CD4-positive, alpha-beta memory T cell (primary cell): ENCODE data around the gene SAMD4A. TPM values are rescaled to one million over a fixed set of nuclear protein-coding genes. Genes with fewer than 3 reads are reported as not detected.

ENCODE experiments used
- CTCF ChIA-PET: fragments of 350-600 bp; sonication (Branson Sonifier 250); formaldehyde crosslinking; loops from one replicate; lab custom pipeline; 2021; ENCODE audit warnings: inconsistent platforms; ENCODE audit not compliant: partially characterized antibody; lab: Charles Lee
- POLR2A ChIA-PET: fragments of 350-600 bp; sonication (Branson Sonifier 250); formaldehyde crosslinking; loops from one replicate; lab custom pipeline; 2021; ENCODE audit not compliant: partially characterized antibody; lab: Charles Lee
- DNase-seq, 5 donors: peaks; one replicate each; pipeline versions ENCODE4 v3.0.0 to v3.0.0-alpha.2; 2020 to 2022; ENCODE audit warnings: mixed read lengths in 1 of 5
- H3K27ac ChIP-seq: one replicate; pipeline ENCODE4 v1.7.0; 2013; ENCODE audit warnings: low read depth, low read length
- H3K27me3 ChIP-seq: 2 replicates; pipeline ENCODE4 v1.7.0; 2013; ENCODE audit warnings: mild to moderate bottlenecking, low read length, moderate library complexity; ENCODE audit not compliant: insufficient read depth
- H3K36me3 ChIP-seq: 2 replicates; pipeline ENCODE4 v1.7.0; 2013; ENCODE audit warnings: mild to moderate bottlenecking, low read length, moderate library complexity; ENCODE audit not compliant: insufficient read depth
- H3K4me1 ChIP-seq: 2 replicates; pipeline ENCODE4 v1.7.0; 2013; ENCODE audit warnings: mild to moderate bottlenecking, low read length, moderate library complexity; ENCODE audit not compliant: insufficient read depth
- H3K4me3 ChIP-seq, 2 donors: one replicate each; pipeline ENCODE4 v1.7.0; 2013; ENCODE audit warnings: low read length in 2 of 2, mild to moderate bottlenecking in 1 of 2
- H3K9me3 ChIP-seq, 2 donors: one replicate each; pipeline ENCODE4 v1.7.0; 2013; ENCODE audit warnings: low read length in 2 of 2, control low read depth in 1 of 2; ENCODE audit not compliant: control insufficient read depth in 1 of 2
- H3K27ac Mint-ChIP-seq, 7 donors: one replicate each; pipeline ENCODE4 v1.8.0; 2020 to 2021; ENCODE audit warnings: mixed read lengths in 7 of 7, mild to moderate bottlenecking in 6 of 7, inconsistent platforms in 3 of 7, moderate library complexity in 3 of 7
- H3K27me3 Mint-ChIP-seq, 2 donors: one replicate each; pipeline ENCODE4 v1.8.0; 2020 to 2021; ENCODE audit warnings: mixed read lengths in 2 of 2
- H3K36me3 Mint-ChIP-seq, 2 donors: one replicate each; pipeline ENCODE4 v1.8.0; 2020 to 2021; ENCODE audit warnings: mixed read lengths in 2 of 2, inconsistent platforms in 1 of 2, mild to moderate bottlenecking in 1 of 2
- H3K4me1 Mint-ChIP-seq, 4 donors: one replicate each; pipeline ENCODE4 v1.8.0; 2020 to 2021; ENCODE audit warnings: mixed read lengths in 4 of 4, mild to moderate bottlenecking in 1 of 4
- H3K4me3 Mint-ChIP-seq, 8 donors: one replicate each; pipeline ENCODE4 v1.8.0; 2020 to 2021; ENCODE audit warnings: mixed read lengths in 8 of 8, mild to moderate bottlenecking in 7 of 8, moderate library complexity in 6 of 8, inconsistent platforms in 3 of 8
- H3K9me3 Mint-ChIP-seq, 8 donors: one replicate each; pipeline ENCODE4 v1.8.0; 2020 to 2021; ENCODE audit warnings: mixed read lengths in 8 of 8, mild to moderate bottlenecking in 5 of 8, inconsistent platforms in 3 of 8, moderate library complexity in 1 of 8
- intact Hi-C: fragments of 100-400 bp; cut with micrococcal nuclease; formaldehyde crosslinking; loops from one replicate; pipeline ENCODE4 v1.15.1; 2023
- polyA plus RNA-seq, 2 donors: library from polyadenylated mRNA; unstranded; fragments of 300-500 nt; fragmentation: Illumina TruSeq; gene quantifications; one replicate each; pipeline ENCODE4 v1.2.3, GENCODE V29; 2021
- total RNA-seq, 2 experiments: library from RNA; stranded (reverse); gene quantifications; one replicate each; pipeline ENCODE4 v1.2.3, GENCODE V29; 2021

SAMD4A gene
- total and polyA plus RNA-seq, 4 experiments from 2014 or later: 0.72 to 1.4 (median 0.93) TPM; not detected in 1

GRCh38 chr14:54580933-54581332 lies 14.0 kb downstream of the SAMD4A start:
- POLR2A ChIA-PET: no interaction called here
- H3K27me3 ChIP-seq: no peaks in the 10 kb centered on the region
- Mint-ChIP-seq H3K36me3 (no peaks in the 10 kb centered on the region), H3K4me3 (no peak overlapping the region), H3K27me3 (peaks cover 0 to 5% of the 10 kb centered on the region in 2 donors), H3K9me3 (no peaks in the 10 kb centered on the region), H3K27ac (no peak overlapping the region), H3K4me1 (no peaks in the 10 kb centered on the region)
- no peak overlapping the region for H3K4me3 ChIP-seq
- H3K4me1 ChIP-seq: no peaks in the 10 kb centered on the region
- DNase-seq: no peak
- CTCF ChIA-PET: interaction anchor here (1.1 to 1.5 kb wide), 2 partner anchors 14 to 17 kb away, joined by 3 to 4 read pairs; partner anchors contain the start of gene SAMD4A
- intact Hi-C loops: no loop called here
- no peaks in the 10 kb centered on the region for H3K36me3 ChIP-seq
- no peaks in the 10 kb centered on the region for H3K9me3 ChIP-seq
- no peak overlapping the region for H3K27ac ChIP-seq

GRCh38 chr14:54582334-54582733 lies 15.4 kb downstream of the SAMD4A start:
- H3K36me3 ChIP-seq: no peaks in the 10 kb centered on the region
- no peak overlapping the region for H3K4me3 ChIP-seq
- H3K4me3 Mint-ChIP-seq: no peak overlapping the region
- H3K27ac Mint-ChIP-seq: no peak overlapping the region
- ChIA-PET CTCF (interaction anchor here (1.0 to 1.5 kb wide), 2 partner anchors 18 to 191 kb away, joined by 3 to 4 read pairs; no protein-coding TSS in a partner anchor), POLR2A (no interaction called here)
- H3K4me1 Mint-ChIP-seq: no peaks in the 10 kb centered on the region
- peaks cover 2 to 3% of the 10 kb centered on the region in 2 donors for H3K27me3 Mint-ChIP-seq
- no peaks in the 10 kb centered on the region for H3K9me3 ChIP-seq
- H3K27me3 ChIP-seq: no peaks in the 10 kb centered on the region
- no peak for DNase-seq
- no peaks in the 10 kb centered on the region for H3K4me1 ChIP-seq
- H3K9me3 Mint-ChIP-seq: peaks cover 0 to 2% (median 0%) of the 10 kb centered on the region in 8 donors
- H3K36me3 Mint-ChIP-seq: no peaks in the 10 kb centered on the region
- intact Hi-C loops: no loop called here
- no peak overlapping the region for H3K27ac ChIP-seq

- Histone ChIP-seq H3K4me3 (no peak overlapping the region), H3K9me3 (no peaks in the 10 kb centered on the region), H3K27ac (no peak overlapping the region), H3K27me3 (no peaks in the 10 kb centered on the region), H3K4me1 (no peaks in the 10 kb centered on the region), H3K36me3 (no peaks in the 10 kb centered on the region)
- Mint-ChIP-seq H3K9me3 (peaks cover 0 to 2% (median 0%) of the 10 kb centered on the region in 8 donors), H3K4me3 (no peak overlapping the region), H3K4me1 (no peaks in the 10 kb centered on the region), H3K27ac (no peak overlapping the region), H3K27me3 (peaks cover 0 to 3% of the 10 kb centered on the region in 2 donors), H3K36me3 (no peaks in the 10 kb centered on the region)
- POLR2A ChIA-PET: no interaction called here
- intact Hi-C loops: no loop called here
- DNase-seq: no peak
- CTCF ChIA-PET: no interaction called here
Observed at GRCh38 chr14:54584097-54584496, 17.2 kb downstream of the SAMD4A start.

GRCh38 chr14:54585214-54585613 lies 18.3 kb downstream of the SAMD4A start:
- Mint-ChIP-seq H3K36me3 (no peaks in the 10 kb centered on the region), H3K9me3 (peaks cover 0 to 2% (median 0%) of the 10 kb centered on the region in 8 donors), H3K4me3 (no peak overlapping the region), H3K4me1 (no peaks in the 10 kb centered on the region), H3K27ac (no peak overlapping the region), H3K27me3 (peaks cover 0 to 3% of the 10 kb centered on the region in 2 donors)
- no peak overlapping the region for H3K27ac ChIP-seq
- POLR2A ChIA-PET: no interaction called here
- H3K27me3 ChIP-seq: no peaks in the 10 kb centered on the region
- no peaks in the 10 kb centered on the region for H3K36me3 ChIP-seq
- H3K4me1 ChIP-seq: no peaks in the 10 kb centered on the region
- CTCF ChIA-PET: no interaction called here
- intact Hi-C loops: no loop called here
- H3K4me3 ChIP-seq: no peak overlapping the region
- H3K9me3 ChIP-seq: no peaks in the 10 kb centered on the region
- DNase-seq: no peak

- no peak overlapping the region for H3K4me3 Mint-ChIP-seq
- no peaks in the 10 kb centered on the region for H3K27me3 ChIP-seq
- POLR2A ChIA-PET: no interaction called here
Observed at GRCh38 chr14:54589076-54589475, 22.1 kb downstream of the SAMD4A start.

GRCh38 chr14:54589843-54590242 lies 22.9 kb downstream of the SAMD4A start:
- peaks cover 0 to 8% (median 3%) of the 10 kb centered on the region in 4 donors for H3K4me1 Mint-ChIP-seq
- H3K9me3 Mint-ChIP-seq: peaks cover 0 to 2% (median 0%) of the 10 kb centered on the region in 8 donors
- DNase-seq: no peak
- H3K27me3 ChIP-seq: no peaks in the 10 kb centered on the region
- no peak overlapping the region for H3K4me3 ChIP-seq
- H3K27me3 Mint-ChIP-seq: peaks cover 0 to 14% of the 10 kb centered on the region in 2 donors
- no peak overlapping the region for H3K4me3 Mint-ChIP-seq
- intact Hi-C loops: no loop called here
- H3K36me3 Mint-ChIP-seq: no peaks in the 10 kb centered on the region
- H3K36me3 ChIP-seq: no peaks in the 10 kb centered on the region
- H3K27ac Mint-ChIP-seq: no peak overlapping the region
- no peak overlapping the region for H3K27ac ChIP-seq
- CTCF ChIA-PET: interaction anchor here (1.1 kb wide), 1 partner anchor 184 kb away, joined by 3 read pairs; no protein-coding TSS in a partner anchor
- no peaks in the 10 kb centered on the region for H3K9me3 ChIP-seq
- peaks cover 4% of the 10 kb centered on the region for H3K4me1 ChIP-seq
- POLR2A ChIA-PET: no interaction called here

More at GRCh38 chr14:54589076-54589475, 22.1 kb downstream of the SAMD4A start:
- Histone ChIP-seq H3K4me3 (no peak overlapping the region), H3K4me1 (peaks cover 4% of the 10 kb centered on the region), H3K9me3 (no peaks in the 10 kb centered on the region), H3K36me3 (no peaks in the 10 kb centered on the region), H3K27ac (no peak overlapping the region)
- DNase-seq: no peak
- Mint-ChIP-seq H3K36me3 (no peaks in the 10 kb centered on the region), H3K27ac (no peak overlapping the region), H3K27me3 (peaks cover 0 to 14% of the 10 kb centered on the region in 2 donors), H3K4me1 (peaks cover 0 to 6% (median 2%) of the 10 kb centered on the region in 4 donors), H3K9me3 (peaks cover 0 to 2% (median 0%) of the 10 kb centered on the region in 8 donors)
- intact Hi-C loops: no loop called here
- CTCF ChIA-PET: no interaction called here

- POLR2A ChIA-PET: interaction anchor here (0.6 kb wide), 1 partner anchor 437 kb away, joined by 3 read pairs; no protein-coding TSS in a partner anchor
- Mint-ChIP-seq H3K4me3 (no peak overlapping the region), H3K36me3 (no peaks in the 10 kb centered on the region), H3K27ac (no peak overlapping the region), H3K4me1 (peaks cover 0 to 8% (median 3%) of the 10 kb centered on the region in 4 donors), H3K9me3 (peaks cover 0 to 2% (median 0%) of the 10 kb centered on the region in 8 donors), H3K27me3 (peaks cover 0 to 14% of the 10 kb centered on the region in 2 donors)
- Histone ChIP-seq H3K27me3 (no peaks in the 10 kb centered on the region), H3K27ac (no peak overlapping the region), H3K36me3 (no peaks in the 10 kb centered on the region), H3K4me1 (peaks cover 4% of the 10 kb centered on the region), H3K4me3 (no peak overlapping the region), H3K9me3 (no peaks in the 10 kb centered on the region)
- intact Hi-C loops: no loop called here
- DNase-seq: no peak
- CTCF ChIA-PET: interaction anchor here (1.1 kb wide), 1 partner anchor 183 kb away, joined by 3 read pairs; no protein-coding TSS in a partner anchor
Observed at GRCh38 chr14:54590481-54590880, 23.6 kb downstream of the SAMD4A start.
